T47D (cell line): ENCODE data around the gene ANKDD1A.

ENCODE experiments used
- DNase-seq, 2 experiments: peaks; one replicate each; pipeline versions ENCODE4 v3.0.0 to v3.0.0-alpha.2; 2011 to 2012; ENCODE audit warnings: low read depth in 1 of 2, low spot score in 1 of 2
- JUND ChIP-seq: IDR thresholded peaks from 2 replicates; pipeline ENCODE4 v1.6.1; 2012; ENCODE audit warnings: low read depth
- in situ Hi-C: cut with HindIII; loops from 2 replicates; pipeline ENCODE4 v1.10.0; 2016; ENCODE audit warnings: low sequenced_read_pairs, low pct_unique_long_range_greater_than_20kb

Gene ANKDD1A

GRCh38 chr15:64970698-64971097 lies 59.0 kb downstream of the ANKDD1A start:
- no peak for DNase-seq
- TF ChIP-seq JUND, result no peak
- in situ Hi-C loops, result no loop called here

- DNase-seq, result no peak
- TF ChIP-seq JUND, result no peak
- in situ Hi-C loops, result no loop called here
Measured at GRCh38 chr15:64975390-64975789, 63.7 kb downstream of the ANKDD1A start.

GRCh38 chr15:64979252-64979710 lies 67.6 kb downstream of the ANKDD1A start:
- TF ChIP-seq JUND, result no peak
- in situ Hi-C loops, result no loop called here
- DNase-seq, result no peak

DNA sequence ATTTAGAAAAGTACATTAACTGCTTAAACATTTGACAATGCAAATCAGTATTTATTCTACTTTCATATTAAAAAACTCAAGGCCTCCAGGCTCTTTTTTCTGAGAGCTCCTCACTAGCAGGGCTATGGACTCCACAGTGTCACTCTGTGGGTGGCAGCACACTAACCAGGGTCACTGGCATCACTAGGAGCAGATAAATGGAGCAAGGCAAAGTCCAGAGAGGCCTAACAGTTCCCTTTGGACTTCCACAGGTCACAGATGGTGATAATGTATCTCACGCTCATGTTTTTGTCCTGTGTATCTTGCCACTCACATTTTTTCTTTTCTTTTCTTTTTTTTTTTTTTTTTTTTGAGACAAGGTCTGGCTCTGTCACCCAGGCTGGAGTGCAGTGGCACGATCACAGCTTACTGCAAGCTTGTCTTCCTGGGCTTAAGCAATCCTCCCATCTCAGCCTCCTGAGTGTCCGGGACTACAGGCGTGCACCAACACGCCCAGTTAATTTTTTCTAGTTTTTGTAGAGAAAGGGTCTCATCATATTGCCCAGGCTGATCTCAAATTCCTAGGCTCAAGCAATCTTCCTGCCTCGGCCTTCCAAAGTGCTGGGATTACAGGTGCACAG lies 70.2 kb downstream of the ANKDD1A start:
- in situ Hi-C loops, result no loop called here
- DNase-seq, result no peak
- TF ChIP-seq JUND, result no peak

- no peak for TF ChIP-seq JUND
- no peak for DNase-seq
- in situ Hi-C loops, result no loop called here
Measured at GRCh38 chr15:64982472-64982871, 70.8 kb downstream of the ANKDD1A start.

DNA sequence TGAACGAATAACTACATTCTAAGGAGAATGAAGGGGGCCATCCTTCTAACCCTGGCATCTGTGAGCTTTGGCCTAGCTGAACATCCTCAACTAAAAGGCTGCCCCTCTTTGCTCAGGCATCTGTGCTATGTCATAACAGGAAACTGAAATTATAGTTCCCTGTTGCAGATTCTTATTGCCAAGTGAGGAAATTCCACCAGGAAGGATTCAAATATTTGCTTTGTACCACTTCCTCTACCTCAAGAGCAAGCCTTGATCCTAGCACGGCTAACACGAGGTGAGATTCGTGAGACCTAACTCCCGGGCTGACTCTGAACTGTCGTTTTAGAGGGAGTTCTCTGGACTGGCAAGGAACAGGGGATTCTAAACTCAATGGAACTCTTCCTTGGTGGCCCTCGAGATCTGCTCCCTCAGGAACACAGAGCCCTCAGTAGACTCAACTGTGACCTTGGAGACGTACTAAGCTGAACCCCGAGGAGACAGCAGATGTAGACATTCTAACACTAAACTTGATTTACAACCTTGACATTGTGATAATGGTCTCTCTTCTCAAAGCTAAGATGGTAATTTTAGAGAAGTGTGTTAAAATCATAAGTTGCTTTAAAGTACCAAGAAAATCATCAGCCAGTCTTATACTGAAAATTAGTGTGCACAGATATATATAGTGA lies 73.8 kb downstream of the ANKDD1A start:
- in situ Hi-C loops, result no loop called here
- DNase-seq, result peak; percentile 11 to 86
- TF ChIP-seq JUND, result no peak

DNA sequence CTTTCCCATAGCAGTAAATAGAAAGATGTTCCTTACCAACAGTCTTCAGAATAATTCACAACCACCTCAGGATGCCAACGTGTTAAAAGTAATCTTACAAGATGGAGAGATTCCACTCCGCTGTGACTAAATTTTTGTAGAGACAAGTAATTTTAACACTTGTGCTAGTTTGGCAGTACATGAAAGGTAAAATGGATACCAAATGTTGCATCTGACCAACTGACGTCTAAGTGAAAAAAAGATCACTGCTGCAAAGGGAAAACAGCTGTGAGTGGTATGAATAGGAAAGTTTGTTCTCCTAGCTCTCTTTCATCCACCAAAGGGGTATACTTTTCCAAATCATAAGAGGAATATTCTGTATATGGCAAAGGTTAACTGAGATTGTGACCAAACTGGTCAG lies 75.4 kb downstream of the ANKDD1A start:
- no peak for TF ChIP-seq JUND
- in situ Hi-C loops, result no loop called here
- no peak for DNase-seq

GRCh38 chr15:64989416-64990167 lies 77.9 kb downstream of the ANKDD1A start, which contains the start of gene SPG21:
Gene SPG21 (minus strand): TSS chr15:64989914. CDS start chr15:64983569, 6,345 bp downstream.
- peak; percentile 76 to 97 for DNase-seq
- in situ Hi-C loops, result no loop called here
- no peak for TF ChIP-seq JUND

DNA sequence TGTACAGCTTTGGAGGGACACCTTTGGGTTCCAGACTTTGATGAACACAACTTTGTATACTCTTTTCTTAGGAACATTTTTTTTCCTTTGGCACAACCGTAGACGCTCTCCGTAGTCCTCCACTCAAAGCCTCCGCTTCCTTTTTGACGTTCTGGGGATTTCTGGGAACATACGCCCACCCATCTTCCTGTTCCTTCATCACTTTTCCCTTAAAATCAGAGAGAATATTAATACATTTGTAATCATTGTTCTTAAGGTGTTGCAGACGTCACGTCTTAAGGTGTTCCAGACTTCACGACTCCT lies 78.4 kb downstream of the ANKDD1A start:
- in situ Hi-C loops, result no loop called here
- TF ChIP-seq JUND, result no peak
- no peak for DNase-seq

DNA sequence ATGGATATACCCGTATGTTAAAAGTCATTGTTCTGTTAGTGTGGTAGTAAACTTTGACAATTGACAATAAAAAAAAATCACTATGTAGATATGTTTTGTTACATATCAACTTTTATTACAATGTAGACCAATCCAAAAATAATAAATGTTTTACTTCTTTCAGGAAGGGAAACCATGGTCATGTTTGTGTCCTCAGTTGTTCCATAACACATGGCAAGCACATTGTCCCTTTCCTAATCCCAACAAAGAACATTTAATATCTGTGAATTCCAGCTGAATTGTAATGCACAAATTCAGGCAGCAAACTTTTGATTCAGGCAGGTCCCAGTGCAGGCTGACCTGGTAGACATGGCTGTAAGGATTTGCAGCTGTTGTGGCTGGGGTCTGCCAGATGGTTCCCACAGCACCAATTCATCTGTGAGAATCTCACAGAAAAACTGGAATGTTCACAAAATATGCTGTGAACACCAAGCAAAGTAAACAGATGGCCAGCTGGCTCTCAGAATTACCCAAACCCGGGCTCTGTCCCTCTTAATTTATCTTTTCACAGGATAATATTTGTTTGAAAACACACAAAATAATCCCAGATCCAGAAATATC lies 79.9 kb downstream of the ANKDD1A start:
- in situ Hi-C loops, result no loop called here
- no peak for TF ChIP-seq JUND
- DNase-seq, result no peak

- in situ Hi-C loops, result no loop called here
- DNase-seq, result no peak
- TF ChIP-seq JUND, result no peak
Measured at GRCh38 chr15:64993290-64993689, 81.6 kb downstream of the ANKDD1A start.

DNA sequence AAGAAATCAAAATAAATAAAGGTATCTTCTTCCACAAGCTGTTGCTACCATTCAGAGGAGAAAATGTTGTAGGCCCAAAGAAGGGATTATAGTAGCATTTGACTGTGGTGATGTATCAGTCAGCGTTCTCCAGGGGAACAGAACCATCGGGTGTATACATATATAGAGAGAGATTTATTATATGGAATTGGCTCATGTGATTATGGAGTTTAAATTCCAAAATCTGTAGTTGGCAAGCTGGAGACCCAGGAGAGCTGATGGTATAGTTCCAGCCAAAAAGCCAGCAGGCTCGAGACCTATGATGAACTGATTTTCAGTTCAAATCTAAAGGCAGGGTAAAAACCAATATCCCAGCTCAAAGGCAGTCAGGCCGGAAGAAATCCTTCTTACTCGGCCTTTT lies 85.4 kb downstream of the ANKDD1A start:
- no peak for TF ChIP-seq JUND
- in situ Hi-C loops, result no loop called here

More for the DNA sequence above, 85.4 kb downstream of the ANKDD1A start:
- DNase-seq, result no peak
